Suprapubic skin (tissue), 4 donors: ENCODE results near the gene GRK2.

Experiments
- CTCF ChIP-seq, 2 donors: fragments of 200-600 bp in 1 of 2; fragments of 450-650 bp in 1 of 2; sonication (generic) in 1 of 2; IDR thresholded peaks; one replicate each; pipeline ENCODE4 v1.5.1; 2016 to 2019; ENCODE audit warnings: antibody characterized with exemption in 2 of 2, mild to moderate bottlenecking in 1 of 2, moderate library complexity in 1 of 2
- EP300 ChIP-seq: sonication (generic); formaldehyde crosslinking; IDR thresholded peaks from one replicate; pipeline ENCODE4 v1.6.1; 2017; ENCODE audit warnings: antibody characterized with exemption
- POLR2A ChIP-seq, 2 donors: fragments of 450-650 bp; IDR thresholded peaks; one replicate each; pipeline ENCODE4 v1.6.1; 2017; ENCODE audit warnings: antibody characterized with exemption in 2 of 2, mild to moderate bottlenecking in 2 of 2, moderate library complexity in 2 of 2
- POLR2AphosphoS5 ChIP-seq, 3 donors: sonication (generic); formaldehyde crosslinking; IDR thresholded peaks; one replicate each; pipeline ENCODE4 v1.6.1; 2017; ENCODE audit warnings: antibody characterized with exemption in 3 of 3

- no peak for TF ChIP-seq POLR2AphosphoS5 (IDR thresholded peaks at IDR 0.05)
- no peak for TF ChIP-seq CTCF (IDR thresholded peaks at IDR 0.05)
- no peak for TF ChIP-seq POLR2A (IDR thresholded peaks at IDR 0.05)
- TF ChIP-seq EP300: no peak
These were observed 21.2 kb upstream of the GRK2 start for GRCh38 chr11:67245046-67245445.
